HG03025 (cell line): Measurements from ENCODE around the gene CHML.

Experiments
- ATAC-seq: cut with Tn5 transposase; IDR thresholded peaks from one replicate; pipeline ENCODE4 v1.9.1; 2021; ENCODE audit warnings: mild to moderate bottlenecking, moderate library complexity; ENCODE audit not compliant: unreplicated experiment, low FRiP score

CHML gene

GRCh38 chr1:241627453-241628259 lies 12.5 kb downstream of the CHML start:
- peak; percentile 50 for ATAC-seq

GRCh38 chr1:241624935-241625334 lies 15.2 kb downstream of the CHML start:
- ATAC-seq, result no peak

GRCh38 chr1:241622669-241623068 lies 17.5 kb downstream of the CHML start:
- ATAC-seq, result no peak

GRCh38 chr1:241617426-241617825 lies 22.7 kb downstream of the CHML start:
- ATAC-seq, result no peak

- ATAC-seq, result no peak
Observed at GRCh38 chr1:241615043-241615974, 24.9 kb downstream of the CHML start.

- no peak for ATAC-seq
Observed at GRCh38 chr1:241614572-241614971, 25.6 kb downstream of the CHML start.

GRCh38 chr1:241614144-241614543 lies 26.0 kb downstream of the CHML start:
- no peak for ATAC-seq

GRCh38 chr1:241612533-241613477 lies 27.4 kb downstream of the CHML start:
- no peak for ATAC-seq

GRCh38 chr1:241611736-241612135 lies 28.4 kb downstream of the CHML start:
- no peak for ATAC-seq

GRCh38 chr1:241611063-241611462 lies 29.1 kb downstream of the CHML start:
- ATAC-seq, result peak; percentile 90

GRCh38 chr1:241610056-241610815 lies 29.9 kb downstream of the CHML start:
- ATAC-seq, result no peak

- ATAC-seq, result no peak
Observed at GRCh38 chr1:241608379-241609033, 31.7 kb downstream of the CHML start.

- no peak for ATAC-seq
Observed at GRCh38 chr1:241607497-241607896, 32.7 kb downstream of the CHML start.

- no peak for ATAC-seq
Observed at GRCh38 chr1:241606544-241606943, 33.6 kb downstream of the CHML start.

GRCh38 chr1:241605146-241605805 lies 34.9 kb downstream of the CHML start:
- ATAC-seq, result no peak

- ATAC-seq, result no peak
Observed at GRCh38 chr1:241603731-241604245, 36.4 kb downstream of the CHML start.

- peak; percentile 94 for ATAC-seq
Observed at GRCh38 chr1:241600496-241600901, 39.7 kb downstream of the CHML start.

GRCh38 chr1:241598249-241598648 lies 41.9 kb downstream of the CHML start:
- no peak for ATAC-seq
